ENCODE measurements around the gene PTOV1. TPM values are rescaled to one million over a fixed set of nuclear protein-coding genes. Genes with fewer than 3 reads are reported as not detected.

Gene PTOV1
- total and polyA plus RNA-seq, 2 donors (not counting 1 experiment from before 2014, with no cell fraction given) = 144 to 230 TPM

DNA sequence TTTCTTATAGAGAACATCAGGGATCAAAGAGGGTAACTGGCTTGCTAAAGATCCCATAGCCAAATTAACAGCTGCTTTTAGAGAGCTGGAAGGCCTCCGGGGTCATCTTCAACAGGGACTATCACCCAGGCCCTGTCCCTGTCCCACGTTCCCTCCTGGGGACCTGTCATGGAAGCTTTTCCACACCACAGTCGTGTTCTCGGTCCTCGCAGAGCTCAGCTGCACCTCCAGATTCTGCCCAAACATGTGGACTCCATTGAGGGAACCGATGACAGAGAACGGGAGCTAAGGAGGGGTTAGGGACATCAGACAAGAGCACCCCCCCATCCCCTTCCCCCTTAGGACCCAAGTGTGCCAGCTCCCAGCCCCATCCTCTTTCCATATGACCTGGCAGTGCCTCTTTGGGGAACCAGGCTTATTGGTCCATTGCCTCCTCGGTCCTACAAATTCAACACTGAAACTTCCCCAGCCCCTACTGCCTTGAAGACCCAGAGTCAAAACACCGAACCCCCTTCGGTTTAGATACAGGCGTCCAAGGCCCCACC is 38.4 kb upstream of the PTOV1 start:
- Mint-ChIP-seq H3K9me3 (ENCODE audit: insufficient read depth) (no peaks in the 10 kb centered on the region), H3K27ac (peak overlapping the region; percentile 98), H3K4me3 (peak overlapping the region; percentile 97), H3K27me3 (no peaks in the 10 kb centered on the region), H3K4me1 (peaks cover 51% of the 10 kb centered on the region)
- Histone ChIP-seq H3K9me3 (ENCODE audit: control extremely low read depth in 1 of 3, control insufficient read depth in 2 of 3, insufficient read depth in 1 of 3, low read length in 2 of 3) (no peaks in the 10 kb centered on the region), H3K36me3 (replicated peaks in 1 of 2; ENCODE audit: control extremely low read depth in 1 of 2, control insufficient read depth in 1 of 2, extremely low read depth in 1 of 2, insufficient read depth in 2 of 2, low read length in 1 of 2) (no peaks in the 10 kb centered on the region), H4K20me1 (ENCODE audit: control insufficient read depth, insufficient read depth, low read length, poor library complexity, severe bottlenecking) (no peaks in the 10 kb centered on the region), H3K4me3 (ENCODE audit: control extremely low read depth in 1 of 5, extremely low read depth in 1 of 5, insufficient read depth in 1 of 5, low read depth in 2 of 5, low read length in 4 of 5) (peak overlapping the region; percentile 70 to 100 (median 94)), H3K4me1 (ENCODE audit: control insufficient read depth in 2 of 2, insufficient read depth in 2 of 2, low read length in 2 of 2) (peaks cover 28 to 49% of the 10 kb centered on the region in 2 donors), H3K79me2 (ENCODE audit: control insufficient read depth, insufficient read depth, low read length) (peaks cover 3% of the 10 kb centered on the region), H3K4me2 (replicated peaks; ENCODE audit: low read depth, low read length, poor library complexity, severe bottlenecking) (peak overlapping the region; percentile 95), H3K27ac (ENCODE audit: low read length in 2 of 2) (peak overlapping the region; percentile 92 to 97), H3K9ac (ENCODE audit: low read length) (peak overlapping the region; percentile 99), H2AFZ (ENCODE audit: insufficient read depth, low read depth, low read length, poor library complexity, severe bottlenecking) (peak overlapping the region; percentile 78), H3K27me3 (replicated peaks in 1 of 4; ENCODE audit: control extremely low read depth in 1 of 4, control insufficient read depth in 3 of 4, insufficient read depth in 4 of 4, low read length in 3 of 4) (no peaks in the 10 kb centered on the region)
- no peak for ATAC-seq (ENCODE audit: low read depth)
- DNase-seq = no peak
- WGBS (ENCODE audit: insufficient coverage) = 53% methylated on average over 10 of the region's 11 CpGs
- intact Hi-C loops (cut with micrococcal nuclease) = loop anchor here (2.0 kb wide), 2 partner anchors 136 to 212 kb away; partner anchors contain the start of genes PRMT1 and VRK3
- CTCF ChIA-PET = interaction anchor here (0.6 to 1.8 kb wide), 6 partner anchors 31 to 95 kb away, joined by 3 to 7 read pairs (median 6); partner anchors contain the start of gene AP2A1
- POLR2A ChIA-PET = interaction anchor here (1.2 to 3.3 kb wide), 7 partner anchors 31 to 64 kb away, joined by 4 to 30 read pairs (median 12); partner anchors contain the start of genes AKT1S1, AP2A1, PTOV1 and TBC1D17
- TF ChIP-seq, protein P1, sequence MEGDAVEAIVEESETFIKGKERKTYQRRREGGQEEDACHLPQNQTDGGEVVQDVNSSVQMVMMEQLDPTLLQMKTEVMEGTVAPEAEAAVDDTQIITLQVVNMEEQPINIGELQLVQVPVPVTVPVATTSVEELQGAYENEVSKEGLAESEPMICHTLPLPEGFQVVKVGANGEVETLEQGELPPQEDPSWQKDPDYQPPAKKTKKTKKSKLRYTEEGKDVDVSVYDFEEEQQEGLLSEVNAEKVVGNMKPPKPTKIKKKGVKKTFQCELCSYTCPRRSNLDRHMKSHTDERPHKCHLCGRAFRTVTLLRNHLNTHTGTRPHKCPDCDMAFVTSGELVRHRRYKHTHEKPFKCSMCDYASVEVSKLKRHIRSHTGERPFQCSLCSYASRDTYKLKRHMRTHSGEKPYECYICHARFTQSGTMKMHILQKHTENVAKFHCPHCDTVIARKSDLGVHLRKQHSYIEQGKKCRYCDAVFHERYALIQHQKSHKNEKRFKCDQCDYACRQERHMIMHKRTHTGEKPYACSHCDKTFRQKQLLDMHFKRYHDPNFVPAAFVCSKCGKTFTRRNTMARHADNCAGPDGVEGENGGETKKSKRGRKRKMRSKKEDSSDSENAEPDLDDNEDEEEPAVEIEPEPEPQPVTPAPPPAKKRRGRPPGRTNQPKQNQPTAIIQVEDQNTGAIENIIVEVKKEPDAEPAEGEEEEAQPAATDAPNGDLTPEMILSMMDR (IDR thresholded peaks at IDR 0.05) = no peak
- no peak for TF ChIP-seq EZH2 (IDR thresholded peaks at IDR 0.05; ENCODE audit: borderline replicate concordance, insufficient read depth, low read depth, low read length, poor library complexity, severe bottlenecking)
